ENCODE measurements around the gene CHTF8.

Gene CHTF8

GRCh38 chr16:69112285-69113129 lies 19.9 kb downstream of the CHTF8 start:
- no peak for DNase-seq (ENCODE audit: low read depth)

DNA sequence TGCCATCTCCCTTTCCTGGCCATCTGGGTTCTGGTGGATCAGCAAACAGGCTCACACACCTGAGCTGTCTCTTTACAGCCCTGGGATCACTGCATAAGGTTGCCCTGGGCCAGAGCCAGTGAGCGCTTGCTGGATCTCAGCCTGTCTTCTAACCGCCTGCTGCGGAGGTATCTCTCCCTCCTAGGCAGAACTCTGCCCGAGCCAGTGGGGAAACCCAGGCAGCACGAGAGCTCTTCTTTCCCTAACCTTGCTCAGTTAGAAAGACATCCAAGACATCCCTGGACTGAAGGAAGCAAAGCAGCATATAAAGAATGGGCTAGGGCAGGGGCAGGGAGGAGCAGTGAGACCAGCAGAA lies 20.5 kb downstream of the CHTF8 start:
- DNase-seq (ENCODE audit: low read depth): no peak

GRCh38 chr16:69111216-69111875 lies 21.0 kb downstream of the CHTF8 start:
- no peak for DNase-seq (ENCODE audit: low read depth)

- DNase-seq (ENCODE audit: low read depth): no peak
These were observed 22.0 kb downstream of the CHTF8 start for GRCh38 chr16:69110406-69110805.

GRCh38 chr16:69109486-69110270 lies 22.7 kb downstream of the CHTF8 start:
- DNase-seq (ENCODE audit: low read depth): no peak

GRCh38 chr16:69108905-69109252 lies 23.5 kb downstream of the CHTF8 start:
- DNase-seq (ENCODE audit: low read depth): no peak

DNA sequence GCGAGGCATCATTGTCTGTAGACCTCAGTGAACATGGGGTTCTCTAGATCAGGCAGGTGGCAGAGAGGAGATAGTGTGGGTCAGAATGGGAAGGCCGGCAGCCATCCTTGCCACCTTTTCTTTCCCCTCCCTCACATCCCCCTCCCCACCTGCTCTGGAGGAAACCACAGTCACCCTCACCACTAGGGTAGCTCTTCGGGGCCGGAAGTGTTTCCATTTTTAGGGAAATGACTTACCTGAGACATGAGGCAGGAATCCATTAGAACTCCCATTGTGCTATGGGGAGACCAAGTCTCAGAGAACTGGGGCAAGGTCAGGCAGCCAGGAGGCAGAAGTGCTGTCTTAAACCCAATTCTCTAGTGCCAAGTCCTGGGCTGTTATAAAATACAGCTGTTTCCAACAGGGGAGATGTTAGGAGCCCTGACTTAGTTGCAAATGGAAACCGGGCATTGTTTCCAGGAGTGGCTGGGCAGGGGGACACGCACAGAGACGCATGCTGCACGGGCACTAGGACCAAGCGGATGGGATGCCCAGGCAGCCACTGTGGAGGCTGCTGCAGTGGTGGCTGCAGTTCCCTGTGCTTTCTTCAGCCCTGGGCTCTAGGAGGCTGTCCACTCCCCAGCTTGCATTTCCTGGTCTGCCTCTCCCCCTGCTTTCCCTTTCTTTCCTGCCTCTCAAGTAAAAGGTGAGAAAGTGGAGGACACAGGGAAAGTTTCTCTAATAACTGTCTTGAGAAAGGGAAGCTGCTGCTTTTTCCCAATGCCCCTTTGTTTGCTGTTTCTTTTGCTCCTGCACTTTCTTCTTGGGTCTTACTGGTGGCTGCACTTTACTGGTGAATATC lies 24.1 kb downstream of the CHTF8 start:
- no peak for DNase-seq (ENCODE audit: low read depth)

GRCh38 chr16:69107316-69107962 lies 24.9 kb downstream of the CHTF8 start:
- no peak for DNase-seq (ENCODE audit: low read depth)

DNA sequence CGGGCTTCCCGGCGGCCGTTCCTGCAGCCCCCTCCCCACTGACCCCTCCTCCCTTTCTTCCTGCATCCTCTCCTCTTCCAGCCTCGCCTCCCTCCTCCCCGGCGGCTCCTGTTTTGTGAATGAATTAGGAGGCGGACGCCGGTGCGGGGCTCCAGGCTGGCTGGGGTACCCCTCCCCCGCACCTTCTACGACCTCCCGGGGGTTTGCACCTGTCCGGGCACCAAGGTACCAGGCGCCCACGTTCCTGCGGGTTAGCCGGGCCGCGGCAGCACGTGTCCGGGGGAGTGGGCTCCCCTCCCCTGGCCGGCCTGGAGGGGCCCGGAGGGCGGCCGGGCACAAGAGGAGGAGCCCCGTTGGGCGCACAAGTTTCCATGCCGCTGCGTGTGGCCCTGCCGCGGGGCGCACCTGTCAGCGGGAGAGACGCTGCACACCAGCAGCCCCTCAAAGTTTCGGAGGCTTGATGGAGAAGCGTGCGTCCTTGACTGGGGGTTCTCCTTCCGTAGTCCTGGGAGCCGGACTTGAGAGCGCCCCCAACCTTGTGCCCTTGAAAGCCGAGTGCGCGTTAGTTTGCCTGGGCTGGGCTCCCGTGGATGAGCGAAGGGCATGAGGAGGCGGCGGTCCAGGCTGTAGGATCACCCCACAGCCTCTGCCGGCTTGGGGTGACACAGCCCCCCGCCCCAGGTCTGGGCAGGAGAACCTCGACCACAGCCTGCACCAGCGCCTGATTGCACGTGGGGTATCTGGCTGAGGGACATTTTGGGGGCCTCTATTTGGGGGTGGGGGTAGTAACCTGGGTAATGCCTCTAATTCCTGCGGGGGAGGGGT lies 25.7 kb downstream of the CHTF8 start:
- no peak for DNase-seq (ENCODE audit: low read depth)

- no peak for DNase-seq (ENCODE audit: low read depth)
These were observed 26.7 kb downstream of the CHTF8 start, which contains the start of gene HAS3 for GRCh38 chr16:69105501-69106361. Gene HAS3 (plus strand): TSS chr16:69105653. CDS start chr16:69109396, 3,743 bp downstream.

- no peak for DNase-seq (ENCODE audit: low read depth)
These were observed 32.2 kb downstream of the CHTF8 start for GRCh38 chr16:69100071-69100691.

DNA sequence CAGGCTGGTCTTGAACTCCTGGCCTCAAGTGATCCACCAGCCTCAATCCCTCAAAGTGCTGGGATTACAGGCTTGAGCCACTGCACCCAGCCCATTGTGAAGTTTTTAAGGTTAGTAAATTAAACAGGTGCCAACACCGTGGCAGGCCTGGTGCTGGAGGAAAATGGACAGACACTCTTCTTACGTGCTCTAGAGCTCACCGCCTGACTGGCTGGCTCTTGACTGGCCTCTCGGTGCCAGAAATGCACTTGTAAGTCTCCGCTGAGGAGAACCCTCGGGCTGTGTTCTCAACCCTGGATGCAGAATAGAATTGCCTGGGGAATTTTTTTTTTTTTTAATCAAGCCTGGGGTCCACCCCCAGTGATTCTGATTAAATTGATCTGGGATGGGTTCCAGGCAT lies 37.2 kb downstream of the CHTF8 start:
- no peak for DNase-seq (ENCODE audit: low read depth)

GRCh38 chr16:69094501-69094900 lies 37.9 kb downstream of the CHTF8 start:
- DNase-seq (ENCODE audit: low read depth): no peak

- no peak for DNase-seq (ENCODE audit: low read depth)
These were observed 38.4 kb downstream of the CHTF8 start for GRCh38 chr16:69093974-69094373.

GRCh38 chr16:69089091-69089910 lies 43.1 kb downstream of the CHTF8 start:
- DNase-seq (ENCODE audit: low read depth): no peak

GRCh38 chr16:69088684-69089083 lies 43.7 kb downstream of the CHTF8 start:
- no peak for DNase-seq (ENCODE audit: low read depth)

GRCh38 chr16:69087161-69087581 lies 45.2 kb downstream of the CHTF8 start:
- DNase-seq (ENCODE audit: low read depth): no peak

GRCh38 chr16:69085032-69085695 lies 47.2 kb downstream of the CHTF8 start:
- no peak for DNase-seq (ENCODE audit: low read depth)
